ENCODE results near the gene A2M. TPM values are rescaled to one million over a fixed set of nuclear protein-coding genes. Genes with fewer than 3 reads are reported as not detected.

A2M gene
- polyA plus RNA-seq, 1 experiment = 171 TPM

GRCh38 chr12:9041321-9041720, 74.4 kb downstream of the A2M start:
- CTCF ChIA-PET = interaction anchor here (1.1 to 2.3 kb wide), 6 partner anchors 9 to 497 kb away, joined by 3 to 11 read pairs (median 4); no protein-coding TSS in a partner anchor
- DNase-seq (ENCODE audit: low read depth) = no peak
- POLR2A ChIA-PET = no interaction called here
- Histone ChIP-seq H3K27me3 (ENCODE audit: control insufficient read depth, insufficient read depth, low read length) (no peaks in the 10 kb centered on the region), H3K4me3 (ENCODE audit: low read depth, low read length) (no peak overlapping the region), H3K36me3 (ENCODE audit: control insufficient read depth, insufficient read depth, low read length) (no peaks in the 10 kb centered on the region)
- TF ChIP-seq CTCF (IDR thresholded peaks at IDR 0.05; ENCODE audit: insufficient read depth, low read depth, low read length) = no peak

DNA sequence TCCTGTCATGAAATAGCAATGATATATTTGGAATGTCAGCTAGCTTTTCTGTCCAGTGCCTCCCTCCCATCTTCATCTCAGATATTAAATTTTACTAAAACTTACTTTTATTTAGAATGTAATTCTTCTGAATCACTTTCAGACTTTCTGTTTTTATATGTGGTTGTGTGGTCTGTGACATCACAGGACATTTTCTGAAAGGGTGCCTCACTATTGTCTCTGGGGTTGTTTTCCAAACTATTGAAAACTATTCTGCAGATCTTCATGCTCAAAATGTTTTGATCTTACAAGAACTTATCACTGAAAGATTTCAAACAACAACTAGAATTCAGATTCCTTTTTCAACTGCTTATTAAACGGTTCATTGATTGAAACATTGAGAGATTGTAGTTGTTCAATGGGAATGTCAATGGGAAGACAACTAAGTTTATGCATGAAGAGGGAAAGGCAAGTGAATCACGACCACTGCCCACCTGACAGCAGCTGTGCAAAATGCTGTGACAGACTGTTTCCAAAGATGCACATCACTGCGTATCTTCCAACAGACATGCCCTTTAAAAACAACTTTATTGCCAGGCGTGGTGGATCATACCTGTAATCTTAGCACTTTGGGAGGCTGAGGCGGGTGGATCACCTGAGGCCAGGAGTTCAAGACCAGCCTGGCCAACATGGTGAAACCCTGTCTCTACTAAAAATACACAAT, 75.1 kb downstream of the A2M start:
- ChIA-PET POLR2A (no interaction called here), CTCF (interaction anchor here (1.6 to 2.3 kb wide), 3 partner anchors 9 to 150 kb away, joined by 4 to 11 read pairs (median 8); no protein-coding TSS in a partner anchor)
- TF ChIP-seq CTCF (IDR thresholded peaks at IDR 0.05; ENCODE audit: insufficient read depth, low read depth, low read length) = no peak
- H3K4me3 ChIP-seq (ENCODE audit: low read depth, low read length) = no peak overlapping the region
- DNase-seq (ENCODE audit: low read depth) = no peak
- H3K27me3 ChIP-seq (ENCODE audit: control insufficient read depth, insufficient read depth, low read length) = no peaks in the 10 kb centered on the region
- no peaks in the 10 kb centered on the region for H3K36me3 ChIP-seq (ENCODE audit: control insufficient read depth, insufficient read depth, low read length)

DNA sequence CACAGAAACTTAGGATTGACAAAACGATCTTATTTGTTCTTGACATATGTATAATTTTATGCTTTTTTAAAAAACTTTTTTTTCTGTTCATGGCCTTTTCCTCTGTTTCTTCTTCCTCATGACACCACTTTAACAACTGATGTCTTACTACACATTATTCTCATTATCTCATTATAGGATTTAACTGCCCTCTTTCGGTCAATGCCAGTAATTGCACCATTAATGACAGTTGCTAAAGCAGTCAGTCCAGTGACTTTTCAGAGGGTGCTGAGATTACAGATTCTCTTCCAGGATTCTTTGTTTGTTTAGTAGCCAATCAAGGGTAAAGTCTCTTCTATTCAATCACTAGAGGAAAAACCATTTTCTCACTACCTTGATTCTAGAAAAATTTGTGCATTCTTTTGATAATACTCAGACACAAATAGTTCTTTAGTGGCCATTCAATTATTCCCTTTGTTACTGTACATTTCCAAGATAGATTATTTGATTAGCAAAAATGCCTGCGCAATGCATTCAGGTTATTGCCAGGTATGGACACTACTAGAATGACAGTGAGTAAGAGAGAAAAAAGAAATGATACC, 76.2 kb downstream of the A2M start:
- POLR2A ChIA-PET = no interaction called here
- peak; percentile 66 for TF ChIP-seq CTCF (IDR thresholded peaks at IDR 0.05; ENCODE audit: insufficient read depth, low read depth, low read length)

DNA sequence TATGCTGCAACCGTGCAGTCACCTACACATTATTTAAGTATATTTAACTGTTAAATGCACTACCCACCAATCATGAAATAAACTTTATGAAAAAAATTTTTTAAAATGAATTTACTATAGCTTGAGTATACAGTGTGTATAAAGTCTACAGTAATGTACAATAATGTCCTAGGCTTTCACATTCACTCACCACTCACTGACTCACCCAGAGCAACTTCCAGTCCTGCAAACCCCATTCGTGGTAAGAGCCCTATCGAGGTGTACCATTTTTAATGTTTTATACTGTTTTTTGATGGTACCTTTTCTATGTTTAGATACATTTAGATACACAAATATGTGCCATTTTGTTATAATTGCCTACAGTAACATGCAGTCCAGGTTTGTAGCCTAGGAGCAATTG, 78.3 kb downstream of the A2M start:
- no peak overlapping the region for H3K4me3 ChIP-seq (ENCODE audit: low read depth, low read length)
- ChIA-PET POLR2A (no interaction called here), CTCF (interaction anchor here (0.7 to 4.1 kb wide), 4 partner anchors 13 to 494 kb away, joined by 3 to 24 read pairs (median 5); no protein-coding TSS in a partner anchor)
- no peak for TF ChIP-seq CTCF (IDR thresholded peaks at IDR 0.05; ENCODE audit: insufficient read depth, low read depth, low read length)
- no peaks in the 10 kb centered on the region for H3K27me3 ChIP-seq (ENCODE audit: control insufficient read depth, insufficient read depth, low read length)
- H3K36me3 ChIP-seq (ENCODE audit: control insufficient read depth, insufficient read depth, low read length) = no peaks in the 10 kb centered on the region
- no peak for DNase-seq (ENCODE audit: low read depth)

More for the DNA sequence above, 76.2 kb downstream of the A2M start:
- no peak overlapping the region for H3K4me3 ChIP-seq (ENCODE audit: low read depth, low read length)
- CTCF ChIA-PET = interaction anchor here (1.0 to 4.1 kb wide), 8 partner anchors 10 to 495 kb away, joined by 3 to 24 read pairs (median 4); no protein-coding TSS in a partner anchor
- no peaks in the 10 kb centered on the region for H3K27me3 ChIP-seq (ENCODE audit: control insufficient read depth, insufficient read depth, low read length)
- H3K36me3 ChIP-seq (ENCODE audit: control insufficient read depth, insufficient read depth, low read length) = no peaks in the 10 kb centered on the region
- DNase-seq (ENCODE audit: low read depth) = no peak

DNA sequence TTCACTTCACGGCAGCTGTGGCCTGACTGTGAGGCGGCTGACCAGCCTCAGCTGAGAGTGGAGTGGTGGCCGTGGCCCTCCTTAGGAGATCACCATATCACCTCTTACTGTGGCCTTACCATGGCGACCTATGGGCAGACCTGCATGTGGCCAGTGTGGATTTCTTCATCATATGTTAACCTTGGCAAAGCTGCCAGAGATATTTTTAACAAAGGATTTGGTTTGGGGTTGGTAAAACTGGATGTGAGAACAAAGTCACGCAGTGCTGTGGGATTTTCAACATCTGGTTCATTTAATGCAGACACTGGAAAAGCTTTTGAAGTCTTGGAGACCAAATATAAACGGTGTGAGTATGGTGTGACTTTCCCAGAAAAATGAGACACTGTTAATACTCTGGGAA, 79.5 kb downstream of the A2M start:
- no peaks in the 10 kb centered on the region for H3K27me3 ChIP-seq (ENCODE audit: control insufficient read depth, insufficient read depth, low read length)
- CTCF ChIA-PET = interaction anchor here (0.7 to 4.1 kb wide), 4 partner anchors 9 to 492 kb away, joined by 3 to 24 read pairs (median 4); no protein-coding TSS in a partner anchor
- POLR2A ChIA-PET = no interaction called here
- DNase-seq (ENCODE audit: low read depth) = no peak
- H3K4me3 ChIP-seq (ENCODE audit: low read depth, low read length) = no peak overlapping the region
- TF ChIP-seq CTCF (IDR thresholded peaks at IDR 0.05; ENCODE audit: insufficient read depth, low read depth, low read length) = no peak
- no peaks in the 10 kb centered on the region for H3K36me3 ChIP-seq (ENCODE audit: control insufficient read depth, insufficient read depth, low read length)
